Mucosa of stomach (tissue), 1 donor: ENCODE data around the gene JADE1.
A peak's percentile ranks its signal among the peaks of the same experiment; 100 is the strongest.

Experiments used
- H3K27me3 ChIP-seq: one replicate; pipeline ENCODE4 v1.7.0; 2013; ENCODE audit warnings: mild to moderate bottlenecking, low read length; ENCODE audit not compliant: control insufficient read depth, insufficient read depth
- H3K36me3 ChIP-seq: one replicate; pipeline ENCODE4 v1.7.0; 2013; ENCODE audit warnings: low read length; ENCODE audit not compliant: control insufficient read depth, insufficient read depth
- H3K4me1 ChIP-seq: one replicate; pipeline ENCODE4 v1.7.0; 2013; ENCODE audit warnings: mild to moderate bottlenecking, low read length; ENCODE audit not compliant: control insufficient read depth, insufficient read depth
- H3K4me3 ChIP-seq: one replicate; pipeline ENCODE4 v1.7.0; 2013; ENCODE audit warnings: low read length
- H3K9ac ChIP-seq: one replicate; pipeline ENCODE4 v1.7.0; 2013; ENCODE audit warnings: mild to moderate bottlenecking, low read length, moderate library complexity
- H3K9me3 ChIP-seq: one replicate; pipeline ENCODE4 v1.7.0; 2013; ENCODE audit warnings: mild to moderate bottlenecking, low read length, moderate library complexity; ENCODE audit not compliant: control insufficient read depth
- donor health status: Pancreatic carcinoma.

JADE1 gene

GRCh38 chr4:128787509-128788311 lies 21.8 kb upstream of the JADE1 start:
- H3K9me3 ChIP-seq, result no peaks in the 10 kb centered on the region
- H3K27me3 ChIP-seq, result no peaks in the 10 kb centered on the region
- H3K4me1 ChIP-seq, result no peaks in the 10 kb centered on the region
- H3K9ac ChIP-seq, result no peak overlapping the region
- no peaks in the 10 kb centered on the region for H3K36me3 ChIP-seq
- no peak overlapping the region for H3K4me3 ChIP-seq

- Histone ChIP-seq H3K4me3 (no peak overlapping the region), H3K36me3 (no peaks in the 10 kb centered on the region), H3K4me1 (no peaks in the 10 kb centered on the region), H3K9ac (no peak overlapping the region), H3K9me3 (no peaks in the 10 kb centered on the region), H3K27me3 (no peaks in the 10 kb centered on the region)
These were observed 15.4 kb upstream of the JADE1 start for GRCh38 chr4:128793859-128794672.

- Histone ChIP-seq H3K4me1 (no peaks in the 10 kb centered on the region), H3K9ac (no peak overlapping the region), H3K36me3 (no peaks in the 10 kb centered on the region), H3K4me3 (no peak overlapping the region), H3K9me3 (no peaks in the 10 kb centered on the region), H3K27me3 (no peaks in the 10 kb centered on the region)
These were observed 12.6 kb upstream of the JADE1 start for GRCh38 chr4:128796934-128797333.

- Histone ChIP-seq H3K36me3 (no peaks in the 10 kb centered on the region), H3K4me1 (peaks cover 8% of the 10 kb centered on the region), H3K9ac (no peak overlapping the region), H3K9me3 (no peaks in the 10 kb centered on the region), H3K4me3 (no peak overlapping the region), H3K27me3 (no peaks in the 10 kb centered on the region)
These were observed 9.2 kb upstream of the JADE1 start for GRCh38 chr4:128800284-128800683.

- Histone ChIP-seq H3K4me1 (peaks cover 8% of the 10 kb centered on the region), H3K9ac (no peak overlapping the region), H3K9me3 (no peaks in the 10 kb centered on the region), H3K27me3 (no peaks in the 10 kb centered on the region), H3K36me3 (no peaks in the 10 kb centered on the region), H3K4me3 (no peak overlapping the region)
These were observed 8.7 kb upstream of the JADE1 start for GRCh38 chr4:128800701-128801284.

GRCh38 chr4:128802680-128803628 lies 6.5 kb upstream of the JADE1 start:
- Histone ChIP-seq H3K9me3 (no peaks in the 10 kb centered on the region), H3K9ac (no peak overlapping the region)

GRCh38 chr4:128803783-128804182 lies 5.7 kb upstream of the JADE1 start:
- Histone ChIP-seq H3K9ac (peak overlapping the region; percentile 44), H3K4me1 (peaks cover 8% of the 10 kb centered on the region), H3K36me3 (no peaks in the 10 kb centered on the region), H3K27me3 (no peaks in the 10 kb centered on the region), H3K4me3 (no peak overlapping the region), H3K9me3 (no peaks in the 10 kb centered on the region)

More at GRCh38 chr4:128802680-128803628, 6.5 kb upstream of the JADE1 start:
- H3K27me3 ChIP-seq, result no peaks in the 10 kb centered on the region
- H3K4me1 ChIP-seq, result peaks cover 8% of the 10 kb centered on the region
- no peak overlapping the region for H3K4me3 ChIP-seq
- no peaks in the 10 kb centered on the region for H3K36me3 ChIP-seq

GRCh38 chr4:128810331-128810870 lies 901 bp downstream of the JADE1 start:
- Histone ChIP-seq H3K4me1 (peaks cover 7% of the 10 kb centered on the region), H3K36me3 (no peaks in the 10 kb centered on the region), H3K27me3 (no peaks in the 10 kb centered on the region), H3K4me3 (peak overlapping the region; percentile 53), H3K9me3 (no peaks in the 10 kb centered on the region), H3K9ac (peak overlapping the region; percentile 94)

- Histone ChIP-seq H3K36me3 (no peaks in the 10 kb centered on the region), H3K9ac (peak overlapping the region; percentile 94), H3K4me1 (peaks cover 7% of the 10 kb centered on the region), H3K4me3 (peak overlapping the region; percentile 53), H3K9me3 (no peaks in the 10 kb centered on the region), H3K27me3 (no peaks in the 10 kb centered on the region)
These were observed 1.5 kb downstream of the JADE1 start for GRCh38 chr4:128810871-128811570.

- Histone ChIP-seq H3K4me1 (peaks cover 7% of the 10 kb centered on the region), H3K27me3 (no peaks in the 10 kb centered on the region)
These were observed 2.3 kb downstream of the JADE1 start for GRCh38 chr4:128811571-128812441.

More at GRCh38 chr4:128811571-128812441, 2.3 kb downstream of the JADE1 start:
- H3K4me3 ChIP-seq, result peak overlapping the region; percentile 77
- H3K9me3 ChIP-seq, result no peaks in the 10 kb centered on the region
- no peaks in the 10 kb centered on the region for H3K36me3 ChIP-seq
- H3K9ac ChIP-seq, result peak overlapping the region; percentile 94
